8988T (cell line): ENCODE results near the gene UGT2B11.
"Not testable (repeated sequence)": the region's sequence is repeated elsewhere in the genome, so short reads cannot be mapped to it uniquely, and the experiment has no call there.

ENCODE experiments used
- DNase-seq: peaks from one replicate; pipeline ENCODE4 v3.0.0; 2011

UGT2B11 gene

GRCh38 chr4:69214716-69215115, at the start of gene UGT2B11:
UGT2B11 (minus strand) TSS chr4:69214748; CDS start chr4:69214722, 26 bp downstream.
- DNase-seq = no peak

GRCh38 chr4:69253147-69253772, 38.7 kb upstream of the UGT2B11 start:
- not testable (repeated sequence) for DNase-seq

- not testable (repeated sequence) for DNase-seq
These were observed 36.3 kb upstream of the UGT2B11 start for GRCh38 chr4:69250884-69251283.

- not testable (repeated sequence) for DNase-seq
These were observed 28.2 kb upstream of the UGT2B11 start for GRCh38 chr4:69242562-69243240.

- not testable (repeated sequence) for DNase-seq
These were observed 27.2 kb upstream of the UGT2B11 start for GRCh38 chr4:69241746-69242145.

GRCh38 chr4:69240787-69241186, 26.2 kb upstream of the UGT2B11 start:
- DNase-seq = not testable (repeated sequence)

- no peak for DNase-seq
These were observed 25.1 kb upstream of the UGT2B11 start for GRCh38 chr4:69239557-69240168.

- no peak for DNase-seq
These were observed 24.5 kb upstream of the UGT2B11 start for GRCh38 chr4:69239092-69239491.

- DNase-seq = no peak
These were observed 10.3 kb upstream of the UGT2B11 start for GRCh38 chr4:69224891-69225290.

- not testable (repeated sequence) for DNase-seq
These were observed 8.7 kb upstream of the UGT2B11 start for GRCh38 chr4:69223277-69223676.

GRCh38 chr4:69218491-69218890, 3.9 kb upstream of the UGT2B11 start:
- DNase-seq = not testable (repeated sequence)

- no peak for DNase-seq
These were observed 3.6 kb downstream of the UGT2B11 start for GRCh38 chr4:69210911-69211310.

GRCh38 chr4:69198506-69198905, 16.0 kb downstream of the UGT2B11 start:
- DNase-seq = not testable (repeated sequence)

GRCh38 chr4:69196209-69196965, 18.2 kb downstream of the UGT2B11 start:
- no peak for DNase-seq

- DNase-seq = no peak
These were observed 20.4 kb downstream of the UGT2B11 start for GRCh38 chr4:69194166-69194565.

GRCh38 chr4:69191905-69192304, 22.6 kb downstream of the UGT2B11 start:
- not testable (repeated sequence) for DNase-seq

GRCh38 chr4:69190621-69191020, 23.9 kb downstream of the UGT2B11 start:
- DNase-seq = not testable (repeated sequence)

- not testable (repeated sequence) for DNase-seq
These were observed 32.9 kb downstream of the UGT2B11 start for GRCh38 chr4:69181519-69182169.

GRCh38 chr4:69179817-69180216, 34.7 kb downstream of the UGT2B11 start:
- not testable (repeated sequence) for DNase-seq

GRCh38 chr4:69178751-69179205, 35.8 kb downstream of the UGT2B11 start:
- DNase-seq = not testable (repeated sequence)

- DNase-seq = not testable (repeated sequence)
These were observed 44.1 kb downstream of the UGT2B11 start for GRCh38 chr4:69170233-69171134.
